Measurements from ENCODE around the gene USF1.

DNA sequence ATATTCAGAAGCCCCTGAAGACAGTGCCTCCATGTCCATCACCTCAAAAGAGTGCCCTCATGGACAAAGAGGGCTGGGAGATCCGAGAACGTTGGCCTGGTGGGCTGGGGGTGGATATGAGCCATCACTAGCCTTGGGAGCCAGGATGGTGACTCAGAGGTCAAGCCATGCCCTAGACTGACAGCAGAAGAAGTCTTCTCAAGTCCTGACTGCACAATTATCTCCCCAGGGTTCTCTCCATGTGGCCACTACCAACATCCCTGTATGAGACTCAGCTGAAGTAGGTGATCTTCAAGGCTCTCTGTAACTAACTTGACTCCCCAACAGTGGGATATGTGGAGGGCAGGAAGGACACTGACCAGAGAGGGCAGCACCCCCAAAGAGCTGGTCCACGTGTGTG, 7.1 kb upstream of the USF1 start:
- TF ChIP-seq, protein P1, sequence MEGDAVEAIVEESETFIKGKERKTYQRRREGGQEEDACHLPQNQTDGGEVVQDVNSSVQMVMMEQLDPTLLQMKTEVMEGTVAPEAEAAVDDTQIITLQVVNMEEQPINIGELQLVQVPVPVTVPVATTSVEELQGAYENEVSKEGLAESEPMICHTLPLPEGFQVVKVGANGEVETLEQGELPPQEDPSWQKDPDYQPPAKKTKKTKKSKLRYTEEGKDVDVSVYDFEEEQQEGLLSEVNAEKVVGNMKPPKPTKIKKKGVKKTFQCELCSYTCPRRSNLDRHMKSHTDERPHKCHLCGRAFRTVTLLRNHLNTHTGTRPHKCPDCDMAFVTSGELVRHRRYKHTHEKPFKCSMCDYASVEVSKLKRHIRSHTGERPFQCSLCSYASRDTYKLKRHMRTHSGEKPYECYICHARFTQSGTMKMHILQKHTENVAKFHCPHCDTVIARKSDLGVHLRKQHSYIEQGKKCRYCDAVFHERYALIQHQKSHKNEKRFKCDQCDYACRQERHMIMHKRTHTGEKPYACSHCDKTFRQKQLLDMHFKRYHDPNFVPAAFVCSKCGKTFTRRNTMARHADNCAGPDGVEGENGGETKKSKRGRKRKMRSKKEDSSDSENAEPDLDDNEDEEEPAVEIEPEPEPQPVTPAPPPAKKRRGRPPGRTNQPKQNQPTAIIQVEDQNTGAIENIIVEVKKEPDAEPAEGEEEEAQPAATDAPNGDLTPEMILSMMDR (IDR thresholded peaks at IDR 0.05; ENCODE audit: low read depth, low read length, missing input control) = no peak
- TF ChIP-seq RAD21 (IDR thresholded peaks at IDR 0.05) = no peak
- TF ChIP-seq, protein P2, sequence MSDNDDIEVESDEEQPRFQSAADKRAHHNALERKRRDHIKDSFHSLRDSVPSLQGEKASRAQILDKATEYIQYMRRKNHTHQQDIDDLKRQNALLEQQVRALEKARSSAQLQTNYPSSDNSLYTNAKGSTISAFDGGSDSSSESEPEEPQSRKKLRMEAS (IDR thresholded peaks at IDR 0.05) = no peak

All from liver (tissue), 3 donors.